ENCODE data around the gene GRIFIN.

DNA sequence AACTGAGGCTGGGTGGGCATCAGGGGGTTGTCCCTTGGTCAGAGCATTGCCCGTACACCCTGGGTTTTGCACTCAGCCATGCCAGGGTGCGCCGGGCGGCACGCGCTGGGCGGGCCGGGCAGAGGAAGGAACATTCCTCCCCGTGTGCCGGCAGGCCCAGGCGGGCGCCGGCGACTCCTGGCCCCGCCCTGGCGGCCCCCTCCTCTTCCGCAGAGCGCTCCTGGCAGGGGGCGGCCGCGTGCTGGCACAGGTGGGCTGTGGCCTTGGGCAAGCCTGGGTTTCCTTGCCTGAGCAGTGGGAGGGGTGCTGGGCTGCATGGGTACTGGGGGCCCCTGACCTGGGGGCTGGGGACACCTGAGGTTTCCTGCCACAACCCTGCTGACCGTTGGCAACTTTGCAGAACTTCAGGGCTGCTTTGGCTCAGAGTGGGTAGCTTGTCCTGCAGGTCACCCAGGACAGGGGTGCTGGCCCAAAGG lies 47.3 kb upstream of the GRIFIN start:
- TF ChIP-seq EP300 (IDR thresholded peaks at IDR 0.05) (no peak), POLR2A (IDR thresholded peaks at IDR 0.05) (no peak), POLR2AphosphoS5 (IDR thresholded peaks at IDR 0.05) (no peak)
- TF ChIP-seq, protein P1, sequence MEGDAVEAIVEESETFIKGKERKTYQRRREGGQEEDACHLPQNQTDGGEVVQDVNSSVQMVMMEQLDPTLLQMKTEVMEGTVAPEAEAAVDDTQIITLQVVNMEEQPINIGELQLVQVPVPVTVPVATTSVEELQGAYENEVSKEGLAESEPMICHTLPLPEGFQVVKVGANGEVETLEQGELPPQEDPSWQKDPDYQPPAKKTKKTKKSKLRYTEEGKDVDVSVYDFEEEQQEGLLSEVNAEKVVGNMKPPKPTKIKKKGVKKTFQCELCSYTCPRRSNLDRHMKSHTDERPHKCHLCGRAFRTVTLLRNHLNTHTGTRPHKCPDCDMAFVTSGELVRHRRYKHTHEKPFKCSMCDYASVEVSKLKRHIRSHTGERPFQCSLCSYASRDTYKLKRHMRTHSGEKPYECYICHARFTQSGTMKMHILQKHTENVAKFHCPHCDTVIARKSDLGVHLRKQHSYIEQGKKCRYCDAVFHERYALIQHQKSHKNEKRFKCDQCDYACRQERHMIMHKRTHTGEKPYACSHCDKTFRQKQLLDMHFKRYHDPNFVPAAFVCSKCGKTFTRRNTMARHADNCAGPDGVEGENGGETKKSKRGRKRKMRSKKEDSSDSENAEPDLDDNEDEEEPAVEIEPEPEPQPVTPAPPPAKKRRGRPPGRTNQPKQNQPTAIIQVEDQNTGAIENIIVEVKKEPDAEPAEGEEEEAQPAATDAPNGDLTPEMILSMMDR (IDR thresholded peaks at IDR 0.05): no peak

Data from sigmoid colon (tissue), 4 donors.